Liver (tissue), 9 donors: ENCODE results near the gene WRNIP1. TPM values are rescaled to one million over a fixed set of nuclear protein-coding genes. Genes with fewer than 3 reads are reported as not detected.
"Not testable (repeated sequence)": the region's sequence is repeated elsewhere in the genome, so short reads cannot be mapped to it uniquely, and the experiment has no call there.

Experiments
- DNase-seq: peaks from one replicate; pipeline ENCODE4 v3.0.0-alpha.2; 2017; ENCODE audit warnings: low spot score
- H3K27ac ChIP-seq, 2 donors: one replicate each; pipeline ENCODE4 v1.7.0; 2013; ENCODE audit warnings: inconsistent platforms in 2 of 2, low read length in 2 of 2, control low read depth in 1 of 2, low read depth in 1 of 2, mild to moderate bottlenecking in 1 of 2
- H3K27me3 ChIP-seq, 4 donors: one replicate each; pipeline versions ENCODE4 v1.6.1 to v1.7.0; 2013; ENCODE audit warnings: low read length in 3 of 4, inconsistent platforms in 1 of 4, mild to moderate bottlenecking in 1 of 4, moderate library complexity in 1 of 4; ENCODE audit not compliant: control insufficient read depth in 4 of 4, insufficient read depth in 4 of 4
- H3K36me3 ChIP-seq, 4 donors: one replicate each; pipeline versions ENCODE4 v1.6.1 to v1.7.0; 2013; ENCODE audit warnings: low read length in 3 of 4, mild to moderate bottlenecking in 3 of 4, low read depth in 1 of 4, moderate library complexity in 1 of 4; ENCODE audit not compliant: control insufficient read depth in 4 of 4, insufficient read depth in 3 of 4
- H3K4me1 ChIP-seq, 4 donors: one replicate each; pipeline versions ENCODE4 v1.6.1 to v1.7.0; 2013; ENCODE audit warnings: low read length in 3 of 4, mild to moderate bottlenecking in 3 of 4, moderate library complexity in 1 of 4; ENCODE audit not compliant: control insufficient read depth in 4 of 4, insufficient read depth in 4 of 4
- H3K4me3 ChIP-seq, 3 donors: one replicate each; pipeline versions ENCODE4 v1.6.1 to v1.7.0; 2013; ENCODE audit warnings: low read length in 3 of 3, control low read depth in 1 of 3, low read depth in 1 of 3, mild to moderate bottlenecking in 1 of 3
- H3K9ac ChIP-seq, 2 donors: one replicate each; pipeline ENCODE4 v1.7.0; 2013; ENCODE audit warnings: low read length in 2 of 2, mild to moderate bottlenecking in 2 of 2, moderate library complexity in 2 of 2, control low read depth in 1 of 2, low read depth in 1 of 2
- H3K9me3 ChIP-seq, 4 donors: one replicate each; pipeline versions ENCODE4 v1.6.1 to v1.7.0; 2013; ENCODE audit warnings: low read length in 3 of 4; ENCODE audit not compliant: control insufficient read depth in 4 of 4
- CTCF ChIP-seq: fragments of 150-350 bp; IDR thresholded peaks from 2 replicates; pipeline ENCODE4 v1.5.1; 2017; ENCODE audit warnings: improper control_type of control experiment, low read depth, low read length; ENCODE audit not compliant: missing input control
- EGR1 ChIP-seq, 2 donors: IDR thresholded peaks; 2 replicates each; pipeline ENCODE4 v1.6.1; 2016 to 2018; ENCODE audit warnings: antibody characterized with exemption in 2 of 2, low read depth in 2 of 2
- GABPA ChIP-seq, 2 donors: IDR thresholded peaks in 1 of 2; conservative IDR thresholded peaks in 1 of 2; 2 replicates each; pipeline ENCODE4 v1.6.1; 2016; ENCODE audit warnings: antibody characterized with exemption in 2 of 2, mild to moderate bottlenecking in 1 of 2, moderate library complexity in 1 of 2
- HNF4G ChIP-seq: IDR thresholded peaks from 2 replicates; pipeline ENCODE4 v1.6.1; 2016; ENCODE audit warnings: antibody characterized with exemption
- MAX ChIP-seq: IDR thresholded peaks from 2 replicates; pipeline ENCODE4 v1.6.1; 2016; ENCODE audit warnings: antibody characterized with exemption
- RAD21 ChIP-seq, 2 donors: IDR thresholded peaks; 2 replicates each; pipeline ENCODE4 v1.6.1; 2016; ENCODE audit warnings: antibody characterized with exemption in 2 of 2, mild to moderate bottlenecking in 2 of 2
- RXRA ChIP-seq, 2 donors: IDR thresholded peaks; 2 replicates each; pipeline ENCODE4 v1.6.1; 2017 to 2018; ENCODE audit warnings: antibody characterized with exemption in 2 of 2, mild to moderate bottlenecking in 1 of 2
- SP1 ChIP-seq: IDR thresholded peaks from 2 replicates; pipeline ENCODE4 v1.6.1; 2018; ENCODE audit warnings: antibody characterized with exemption, mild to moderate bottlenecking
- TAF1 ChIP-seq: conservative IDR thresholded peaks from 2 replicates; pipeline ENCODE4 v1.6.1; 2016; ENCODE audit warnings: antibody characterized with exemption, mild to moderate bottlenecking
- WGBS: extraction: QIAGEN DNeasy Blood & Tissue Kit; methylation state at CpG from one replicate; pipeline ENCODE4 v1.1.7; 2013; 5-methylcytosine and 5-hydroxymethylcytosine counted together
- polyA plus RNA-seq, 2 donors: library from polyadenylated mRNA; stranded (reverse) in 1 of 2; unstranded in 1 of 2; fragments of 200-250 nt in 1 of 2; fragments of >200 nt in 1 of 2; fragmentation: Nextera tagmentation in 1 of 2; extraction: Ambion mirVana in 1 of 2; gene quantifications; one replicate each; pipeline versions ENCODE4 v1.2.1 to v1.2.3, GENCODE V29; 2013 to 2015
- total RNA-seq, 2 donors: library from RNA; depleted of rRNA; stranded (reverse); fragments of >200 nt; gene quantifications; one replicate each; pipeline ENCODE4 v1.2.3, GENCODE V29; 2014
- donor health status: healthy.
- donor health status: healthy.
- donor health status: healthy.
- donor health status: healthy.
- donor health status: healthy.

Gene WRNIP1
- total and polyA plus RNA-seq, 4 donors = 10.0 to 32.7 (median 23.9) TPM

GRCh38 chr6:2760882-2761842 lies 4.0 kb upstream of the WRNIP1 start:
- H3K9ac ChIP-seq = no peak overlapping the region
- no peaks in the 10 kb centered on the region for H3K36me3 ChIP-seq
- WGBS = 71% methylated on average over 8 of the region's 8 CpGs
- H3K4me1 ChIP-seq = peaks cover 0 to 7% (median 4%) of the 10 kb centered on the region in 4 donors
- H3K4me3 ChIP-seq = no peak overlapping the region
- DNase-seq = no peak
- H3K27ac ChIP-seq = no peak overlapping the region
- TF ChIP-seq RAD21 (IDR thresholded peaks at IDR 0.05) (peak in 1 of 2 donors; percentile 13), CTCF (peak; percentile 46), MAX (no peak)
- no peaks in the 10 kb centered on the region for H3K27me3 ChIP-seq
- H3K9me3 ChIP-seq = no peaks in the 10 kb centered on the region

DNA sequence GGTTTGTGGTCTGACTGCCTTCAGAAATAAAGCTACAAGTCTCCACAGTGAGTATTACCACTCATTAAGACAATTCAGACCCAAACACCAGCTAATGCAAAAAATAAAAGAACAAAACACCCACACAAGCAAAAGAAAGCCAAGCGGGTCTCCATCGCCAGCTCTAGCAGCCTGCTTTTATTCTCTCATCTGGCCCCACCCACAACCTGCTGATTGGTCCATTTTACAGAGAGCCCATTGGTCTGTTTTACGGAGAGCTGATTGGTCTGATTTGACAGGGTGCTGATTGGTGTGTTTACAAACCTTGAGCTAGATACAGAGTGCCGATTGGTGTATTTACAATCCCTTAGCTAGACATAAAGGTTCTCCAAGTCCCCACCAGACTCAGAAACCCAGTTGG lies 2.3 kb upstream of the WRNIP1 start:
- H3K27ac ChIP-seq, H3K9me3 ChIP-seq, DNase-seq, H3K27me3 ChIP-seq, H3K36me3 ChIP-seq, H3K4me3 ChIP-seq, H3K9ac ChIP-seq: not testable (repeated sequence)
- peaks cover 4 to 23% (median 17%) of the 10 kb centered on the region in 4 donors for H3K4me1 ChIP-seq
- 95% methylated on average over 4 of the region's 4 CpGs for WGBS

DNA sequence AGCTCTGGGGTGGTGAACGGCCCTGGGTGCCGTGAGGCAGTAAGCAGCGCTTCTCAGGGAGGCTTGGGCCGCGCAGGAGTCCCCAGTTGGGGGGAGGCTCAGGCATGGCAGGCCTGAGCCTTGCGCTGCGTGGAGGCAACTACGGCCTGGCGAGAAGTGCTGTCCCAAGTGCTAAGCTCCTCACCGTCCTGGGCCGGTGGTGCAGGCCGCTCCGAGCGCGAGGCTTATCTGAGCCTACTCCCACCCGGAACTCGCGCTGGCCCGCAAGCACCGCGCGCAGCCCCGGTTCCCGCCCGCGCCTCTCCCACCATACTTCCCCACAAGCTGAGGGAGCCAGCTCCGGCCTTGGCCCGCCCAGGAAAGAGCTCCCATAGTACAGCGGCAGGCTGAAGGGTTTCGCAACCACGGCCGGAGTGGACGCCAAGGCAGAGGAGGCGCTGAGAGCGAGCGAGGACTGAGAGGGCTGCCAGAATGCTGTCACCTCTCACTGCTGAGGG lies 1.8 kb upstream of the WRNIP1 start:
- 92% methylated on average over 36 of the region's 36 CpGs for WGBS
- no peaks in the 10 kb centered on the region for H3K36me3 ChIP-seq
- TF ChIP-seq EGR1 (IDR thresholded peaks at IDR 0.05; ENCODE audit: low read depth in 2 of 2) = no peak
- TF ChIP-seq HNF4G = no peak
- no peak for TF ChIP-seq SP1
- no peak for TF ChIP-seq RXRA (IDR thresholded peaks at IDR 0.05)
- no peak for TF ChIP-seq MAX
- no peak for TF ChIP-seq GABPA (IDR thresholded peaks at IDR 0.05 in 1 of 2, conservative IDR thresholded peaks at IDR 0.05 in 1 of 2)
- no peak for TF ChIP-seq TAF1
- H3K9me3 ChIP-seq = no peaks in the 10 kb centered on the region
- no peaks in the 10 kb centered on the region for H3K27me3 ChIP-seq
- no peak for DNase-seq
- no peak overlapping the region for H3K9ac ChIP-seq
- no peak overlapping the region for H3K4me3 ChIP-seq
- peaks cover 4 to 27% (median 21%) of the 10 kb centered on the region in 4 donors for H3K4me1 ChIP-seq
- peak overlapping the region; percentile 63 to 73 for H3K27ac ChIP-seq
